Measurements from ENCODE around the gene EFHC1. TPM values are rescaled to one million over a fixed set of nuclear protein-coding genes. Genes with fewer than 3 reads are reported as not detected.
A peak's percentile ranks its signal among the peaks of the same experiment; 100 is the strongest.

Gene EFHC1
- total and polyA plus RNA-seq, 2 of the 13 experiments (the other 11 are each of a cell fraction or from before 2014, with no cell fraction given): 23.4 to 29.5 TPM

- TF ChIP-seq ZNF160 (CRISPR knock-in tag; IDR thresholded peaks at IDR 0.05) (no peak), ZNF260 (CRISPR knock-in tag; IDR thresholded peaks at IDR 0.05; ENCODE audit: borderline replicate concordance, low read depth) (no peak), TEAD3 (CRISPR knock-in tag; optimal IDR thresholded peaks at IDR 0.05; ENCODE audit: borderline replicate concordance) (peak; percentile 82), SALL1 (CRISPR knock-in tag; IDR thresholded peaks at IDR 0.05) (peak; percentile 18; the same call in 1 of the 2 replicates), ATF2 (CRISPR knock-in tag; IDR thresholded peaks at IDR 0.05) (peak; percentile 63; the same call in 1 of the 2 replicates), U2AF1 (optimal IDR thresholded peaks at IDR 0.05; ENCODE audit: low read depth, low read length) (no peak), ZSCAN25 (CRISPR knock-in tag; IDR thresholded peaks at IDR 0.05) (peak; percentile 52; the same call in 1 of the 2 replicates), NCOA2 (CRISPR knock-in tag; IDR thresholded peaks at IDR 0.05) (peak; percentile 17; the same call in 1 of the 2 replicates), SOX6 (IDR thresholded peaks at IDR 0.05) (no peak), SOX6 (CRISPR knock-in tag; IDR thresholded peaks at IDR 0.05) (peak; percentile 58; the same call in 1 of the 2 replicates), JARID2 (CRISPR knock-in tag; IDR thresholded peaks at IDR 0.05; ENCODE audit: insufficient replicate concordance) (peak; percentile 53), ZNF275 (CRISPR knock-in tag; IDR thresholded peaks at IDR 0.05; ENCODE audit: borderline replicate concordance) (no peak), NAIF1 (CRISPR knock-in tag; IDR thresholded peaks at IDR 0.05; ENCODE audit: borderline replicate concordance) (no peak), RFX3 (CRISPR knock-in tag; IDR thresholded peaks at IDR 0.05) (no peak), ZMYM4 (CRISPR knock-in tag; IDR thresholded peaks at IDR 0.05) (0 out of 2 replicates have a peak, but pooled peaks have one; percentile 52), SALL2 (CRISPR knock-in tag; IDR thresholded peaks at IDR 0.05) (0 out of 2 replicates have a peak, but pooled peaks have one; percentile 45), NFATC3 (CRISPR knock-in tag; IDR thresholded peaks at IDR 0.05) (0 out of 2 replicates have a peak, but pooled peaks have one; percentile 59), POGZ (CRISPR knock-in tag; IDR thresholded peaks at IDR 0.05) (0 out of 2 replicates have a peak, but pooled peaks have one; percentile 13), MIXL1 (CRISPR knock-in tag; IDR thresholded peaks at IDR 0.05) (peak; percentile 64), ATF7-NPFF (CRISPR knock-in tag; IDR thresholded peaks at IDR 0.05; ENCODE audit: low read depth) (peak; percentile 43; the same call in 1 of the 2 replicates), ARNT2 (CRISPR knock-in tag; IDR thresholded peaks at IDR 0.05; ENCODE audit: low read depth) (0 out of 2 replicates have a peak, but pooled peaks have one; percentile 10)
- TF ChIP-seq, protein P1, sequence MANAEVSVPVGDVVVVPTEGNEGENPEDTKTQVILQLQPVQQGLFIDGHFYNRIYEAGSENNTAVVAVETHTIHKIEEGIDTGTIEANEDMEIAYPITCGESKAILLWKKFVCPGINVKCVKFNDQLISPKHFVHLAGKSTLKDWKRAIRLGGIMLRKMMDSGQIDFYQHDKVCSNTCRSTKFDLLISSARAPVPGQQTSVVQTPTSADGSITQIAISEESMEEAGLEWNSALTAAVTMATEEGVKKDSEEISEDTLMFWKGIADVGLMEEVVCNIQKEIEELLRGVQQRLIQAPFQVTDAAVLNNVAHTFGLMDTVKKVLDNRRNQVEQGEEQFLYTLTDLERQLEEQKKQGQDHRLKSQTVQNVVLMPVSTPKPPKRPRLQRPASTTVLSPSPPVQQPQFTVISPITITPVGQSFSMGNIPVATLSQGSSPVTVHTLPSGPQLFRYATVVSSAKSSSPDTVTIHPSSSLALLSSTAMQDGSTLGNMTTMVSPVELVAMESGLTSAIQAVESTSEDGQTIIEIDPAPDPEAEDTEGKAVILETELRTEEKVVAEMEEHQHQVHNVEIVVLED (CRISPR knock-in tag; IDR thresholded peaks at IDR 0.05; ENCODE audit: borderline replicate concordance): 0 out of 2 replicates have a peak, but pooled peaks have one; percentile 28
- TF ChIP-seq, protein P2, sequence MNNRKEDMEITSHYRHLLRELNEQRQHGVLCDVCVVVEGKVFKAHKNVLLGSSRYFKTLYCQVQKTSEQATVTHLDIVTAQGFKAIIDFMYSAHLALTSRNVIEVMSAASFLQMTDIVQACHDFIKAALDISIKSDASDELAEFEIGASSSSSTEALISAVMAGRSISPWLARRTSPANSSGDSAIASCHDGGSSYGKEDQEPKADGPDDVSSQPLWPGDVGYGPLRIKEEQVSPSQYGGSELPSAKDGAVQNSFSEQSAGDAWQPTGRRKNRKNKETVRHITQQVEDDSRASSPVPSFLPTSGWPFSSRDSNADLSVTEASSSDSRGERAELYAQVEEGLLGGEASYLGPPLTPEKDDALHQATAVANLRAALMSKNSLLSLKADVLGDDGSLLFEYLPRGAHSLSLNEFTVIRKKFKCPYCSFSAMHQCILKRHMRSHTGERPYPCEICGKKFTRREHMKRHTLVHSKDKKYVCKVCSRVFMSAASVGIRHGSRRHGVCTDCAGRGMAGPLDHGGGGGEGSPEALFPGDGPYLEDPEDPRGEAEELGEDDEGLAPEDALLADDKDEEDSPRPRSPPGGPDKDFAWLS (CRISPR knock-in tag; IDR thresholded peaks at IDR 0.05; ENCODE audit: borderline replicate concordance): 0 out of 2 replicates have a peak, but pooled peaks have one; percentile 37
Measured at GRCh38 chr6:52416629-52417151, 3.5 kb upstream of the EFHC1 start (continued).
